HepG2 (cell line): ENCODE data around the gene TRIM28. TPM values are rescaled to one million over a fixed set of nuclear protein-coding genes. Genes with fewer than 3 reads are reported as not detected.

Source experiments
- CBX5 ChIP-seq: sonication (generic); formaldehyde crosslinking; IDR thresholded peaks from 2 replicates; pipeline ENCODE4 v1.4.0; 2020; ENCODE audit warnings: missing genetic modification reagents, borderline replicate concordance
- DNMT3B ChIP-seq: conservative IDR thresholded peaks from 2 replicates; pipeline ENCODE4 v1.6.1; 2016; ENCODE audit warnings: missing biosample characterization, control low read depth
- HNRNPH1 ChIP-seq: fragments of 200-400 bp; formaldehyde crosslinking; optimal IDR thresholded peaks from 2 replicates; pipeline ENCODE3; 2017; ENCODE audit warnings: mild to moderate bottlenecking, low read depth, low read length
- ISL2 ChIP-seq: sonication (generic); formaldehyde crosslinking; IDR thresholded peaks from 2 replicates; pipeline ENCODE4 v1.5.0; 2020; ENCODE audit warnings: missing genetic modification reagents
- KDM1A ChIP-seq: IDR thresholded peaks from 2 replicates; pipeline ENCODE4 v1.6.1; 2016; ENCODE audit warnings: missing compliant biosample characterization
- KIAA2018 ChIP-seq: sonication (generic); formaldehyde crosslinking; IDR thresholded peaks from 2 replicates; pipeline ENCODE4 v1.5.0; 2020; ENCODE audit warnings: mild to moderate bottlenecking, missing genetic modification reagents, borderline replicate concordance
- MBD4 ChIP-seq: IDR thresholded peaks from 2 replicates; pipeline ENCODE4 v1.6.1; 2012; ENCODE audit warnings: low read length, inconsistent platforms, borderline replicate concordance
- NFE2 ChIP-seq: sonication (generic); formaldehyde crosslinking; IDR thresholded peaks from 2 replicates; pipeline ENCODE4 v1.4.0; 2020; ENCODE audit warnings: missing genetic modification reagents
- PRMT3 ChIP-seq: sonication (generic); formaldehyde crosslinking; IDR thresholded peaks from 2 replicates; pipeline ENCODE4 v1.8.1; 2022; ENCODE audit warnings: low read depth, mild to moderate bottlenecking, moderate library complexity, missing genetic modification reagents, borderline replicate concordance
- TCF7 ChIP-seq: sonication (generic); IDR thresholded peaks from 2 replicates; pipeline ENCODE4 v1.6.1; 2016; ENCODE audit warnings: antibody characterized with exemption, low read depth
- THYN1 ChIP-seq: sonication (generic); formaldehyde crosslinking; IDR thresholded peaks from 2 replicates; pipeline ENCODE4 v1.8.1; 2023; ENCODE audit warnings: low read depth, mild to moderate bottlenecking, moderate library complexity, missing genetic modification reagents, borderline replicate concordance
- UBTF ChIP-seq: sonication (generic); formaldehyde crosslinking; IDR thresholded peaks from 2 replicates; pipeline ENCODE4 v1.4.0; 2020; ENCODE audit warnings: mild to moderate bottlenecking, missing genetic modification reagents
- ZFAT ChIP-seq: sonication (generic); formaldehyde crosslinking; conservative IDR thresholded peaks from 2 replicates; pipeline ENCODE4 v1.8.1; 2023; ENCODE audit warnings: missing genetic modification reagents, inconsistent platforms
- ZNF33B ChIP-seq: sonication (generic); formaldehyde crosslinking; IDR thresholded peaks from 2 replicates; pipeline ENCODE4 v1.5.1; 2020; ENCODE audit warnings: mild to moderate bottlenecking, missing genetic modification reagents
- ZNF362 ChIP-seq: sonication (generic); formaldehyde crosslinking; IDR thresholded peaks from 2 replicates; pipeline ENCODE4 v1.4.0; 2020; ENCODE audit warnings: missing genetic modification reagents, mild to moderate bottlenecking, borderline replicate concordance
- ZNF496 ChIP-seq: sonication (generic); formaldehyde crosslinking; IDR thresholded peaks from 2 replicates; pipeline ENCODE4 v1.8.1; 2023; ENCODE audit warnings: mild to moderate bottlenecking, moderate library complexity, missing genetic modification reagents; ENCODE audit not compliant: insufficient replicate concordance
- polyA plus RNA-seq, 8 experiments: library from polyadenylated mRNA; depleted of rRNA in 3 of 8; stranded (reverse) in 7 of 8; unstranded in 1 of 8; fragments of >200 nt; fragmentation: Illumina TruSeq in 4 of 8; extraction: Trizol in 4 of 8; gene quantifications; 2 replicates each; pipeline versions ENCODE4 v1.2.1 to v1.2.3, GENCODE V29; 2011 to 2016; ENCODE audit warnings: low read depth in 4 of 8, missing spikeins in 1 of 8, mixed read lengths in 1 of 8; ENCODE audit not compliant: insufficient read depth in 1 of 8
- total RNA-seq, 5 experiments: library from RNA; depleted of rRNA; stranded (reverse); fragments of >200 nt; fragmentation: Illumina TruSeq; extraction: Trizol; gene quantifications; 2 replicates each; pipeline ENCODE4 v1.2.3, GENCODE V29; 2016; ENCODE audit warnings: low read depth in 1 of 5

The TRIM28 gene
- total and polyA plus RNA-seq, 2 of the 13 experiments (the other 11 are each of a cell fraction or from before 2014, with no cell fraction given) = 361 to 439 TPM

GRCh38 chr19:58575183-58576041 is 31.5 kb downstream of the TRIM28 start (continued):
- TF ChIP-seq KIAA2018 (CRISPR knock-in tag) (no peak), TCF7 (no peak), MBD4 (no peak), CBX5 (no peak), PRMT3 (CRISPR knock-in tag) (no peak), DNMT3B (CRISPR knock-in tag) (peak; percentile 61; the same call in 1 of the 2 replicates), NFE2 (CRISPR knock-in tag) (no peak), ZNF496 (no peak), HNRNPH1 (no peak), UBTF (CRISPR knock-in tag) (peak; percentile 66), ZNF33B (CRISPR knock-in tag) (no peak; the same call in 1 of the 2 replicates), ISL2 (CRISPR knock-in tag) (peak; percentile 45; the same call in 1 of the 2 replicates), ZFAT (no peak), ZNF362 (CRISPR knock-in tag) (peak; percentile 61; the same call in 1 of the 2 replicates), KDM1A (CRISPR knock-in tag) (no peak), THYN1 (CRISPR knock-in tag) (no peak)
